Lower leg skin (tissue), 4 donors: ENCODE measurements around the gene RAPGEF1. TPM values are rescaled to one million over a fixed set of nuclear protein-coding genes. Genes with fewer than 3 reads are reported as not detected.
A peak's percentile ranks its signal among the peaks of the same experiment; 100 is the strongest.

Source experiments
- DNase-seq, 2 donors: peaks; one replicate each; pipeline ENCODE4 v3.0.0-alpha.2; 2019; ENCODE audit warnings: low spot score in 2 of 2
- H3K4me3 ChIP-seq: fragments of 200-600 bp; sonication (generic); 2 replicates; pipeline ENCODE4 v1.5.1; 2017; ENCODE audit warnings: mild to moderate bottlenecking, low read depth; ENCODE audit not compliant: poor library complexity, severe bottlenecking
- CTCF ChIP-seq, 3 donors: fragments of 450-650 bp; IDR thresholded peaks; one replicate each; pipeline ENCODE4 v1.5.1; 2016; ENCODE audit warnings: antibody characterized with exemption in 3 of 3, mild to moderate bottlenecking in 3 of 3, moderate library complexity in 2 of 3
- POLR2A ChIP-seq, 2 donors: fragments of 450-650 bp; IDR thresholded peaks; one replicate each; pipeline ENCODE4 v1.6.1; 2016 to 2017; ENCODE audit warnings: antibody characterized with exemption in 2 of 2, mild to moderate bottlenecking in 1 of 2, moderate library complexity in 1 of 2
- WGBS, 2 donors: methylation state at CpG; one replicate each; pipeline ENCODE4 v1.1.5; 2018; 5-methylcytosine and 5-hydroxymethylcytosine counted together
- intact Hi-C: fragments of 100-400 bp; cut with DNase I; formaldehyde crosslinking; loops from one replicate; pipeline ENCODE4 v1.15.0; 2023; ENCODE audit warnings: low total_unique reads
- total RNA-seq, 4 donors: library from RNA; depleted of rRNA; stranded (reverse); fragments of >200 nt; gene quantifications; one replicate each; pipeline ENCODE4 v1.1.0, GENCODE V29; 2016

The RAPGEF1 gene
- total RNA-seq, 4 donors from 2014 or later = 18.0 to 70.8 (median 43.5) TPM

- TF ChIP-seq POLR2A (IDR thresholded peaks at IDR 0.05) = no peak
- no peak for TF ChIP-seq CTCF (IDR thresholded peaks at IDR 0.05)
- intact Hi-C loops = no loop called here
- H3K4me3 ChIP-seq = no peak overlapping the region
- no peak for DNase-seq
- 82 to 85% methylated on average over 14 to 20 of the region's 21 CpGs for WGBS, 2 donors
Observed at GRCh38 chr9:131593936-131594665, 145.8 kb downstream of the RAPGEF1 start.

DNA sequence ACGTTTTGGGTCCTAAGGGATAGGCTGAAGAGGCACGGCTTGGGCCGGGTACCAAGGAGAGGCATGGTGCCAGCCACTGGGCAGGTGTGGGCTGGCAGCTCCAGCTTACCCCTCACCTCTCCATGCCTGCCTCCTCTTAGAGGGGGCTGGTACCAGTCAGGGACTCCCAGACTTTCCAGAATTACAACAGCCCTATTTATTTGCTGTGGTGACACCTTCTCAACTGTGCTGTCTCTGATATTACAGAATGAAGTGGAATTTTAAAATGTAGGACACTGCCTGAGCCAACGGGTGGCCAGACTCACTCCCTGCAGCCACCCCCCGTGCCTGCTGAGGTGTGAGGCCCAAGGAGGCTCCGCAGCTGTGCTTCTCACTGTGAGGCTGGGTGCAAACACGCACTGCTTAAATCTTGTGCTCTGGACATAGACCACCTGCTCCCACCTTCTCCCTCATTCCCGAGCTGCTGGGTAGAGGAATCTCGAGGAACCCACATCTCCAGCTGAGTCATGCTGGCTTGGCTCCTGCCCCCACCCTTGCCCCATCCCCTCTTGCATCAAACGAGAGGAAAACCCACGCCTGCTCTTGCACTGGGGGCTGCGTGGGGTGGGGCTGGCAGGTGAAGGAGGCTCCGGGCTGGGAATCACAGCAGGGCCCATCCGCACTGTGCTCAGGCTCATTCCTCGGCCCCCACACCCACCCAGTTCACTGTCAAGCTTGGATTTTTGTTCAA is 146.6 kb downstream of the RAPGEF1 start:
- intact Hi-C loops = no loop called here
- no peak for DNase-seq
- H3K4me3 ChIP-seq = no peak overlapping the region
- TF ChIP-seq POLR2A (IDR thresholded peaks at IDR 0.05) = no peak
- no peak for TF ChIP-seq CTCF (IDR thresholded peaks at IDR 0.05)
- 68 to 74% methylated on average over 15 of the region's 15 CpGs for WGBS, 2 donors

DNA sequence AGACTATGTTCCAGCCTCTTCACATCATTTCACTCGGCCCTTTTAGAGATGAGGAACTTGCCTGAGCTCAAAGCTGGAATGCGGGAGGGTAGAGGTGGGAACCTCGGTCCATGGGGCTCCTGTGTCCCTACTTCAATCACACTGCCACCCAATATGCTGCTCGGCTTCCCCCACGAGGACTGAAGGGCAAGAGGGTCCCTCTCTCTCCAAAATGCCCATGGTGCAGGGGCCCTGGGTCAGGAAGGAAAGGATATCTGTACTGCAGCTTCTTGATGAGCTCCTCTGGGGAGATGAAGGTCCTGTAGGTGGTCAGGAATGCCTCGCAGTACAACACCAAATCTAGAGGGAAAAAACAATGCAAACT is 148.0 kb downstream of the RAPGEF1 start:
- WGBS, 2 donors = 68 to 73% methylated on average over 6 of the region's 6 CpGs

GRCh38 chr9:131590907-131591844 is 148.7 kb downstream of the RAPGEF1 start:
- TF ChIP-seq POLR2A (IDR thresholded peaks at IDR 0.05) (no peak), CTCF (IDR thresholded peaks at IDR 0.05) (no peak)
- WGBS, 2 donors = 74% methylated on average over 21 of the region's 21 CpGs
- H3K4me3 ChIP-seq = no peak overlapping the region
- intact Hi-C loops = loop anchor here (2.0 kb wide), 1 partner anchor 152 kb away; no protein-coding TSS in a partner anchor
- peak; percentile 63 to 93 for DNase-seq

More for the DNA sequence above, 148.0 kb downstream of the RAPGEF1 start:
- intact Hi-C loops = loop anchor here (2.0 kb wide), 1 partner anchor 151 kb away; no protein-coding TSS in a partner anchor
- no peak overlapping the region for H3K4me3 ChIP-seq
- no peak for DNase-seq
- TF ChIP-seq CTCF (IDR thresholded peaks at IDR 0.05) = no peak
- TF ChIP-seq POLR2A (IDR thresholded peaks at IDR 0.05) = no peak

DNA sequence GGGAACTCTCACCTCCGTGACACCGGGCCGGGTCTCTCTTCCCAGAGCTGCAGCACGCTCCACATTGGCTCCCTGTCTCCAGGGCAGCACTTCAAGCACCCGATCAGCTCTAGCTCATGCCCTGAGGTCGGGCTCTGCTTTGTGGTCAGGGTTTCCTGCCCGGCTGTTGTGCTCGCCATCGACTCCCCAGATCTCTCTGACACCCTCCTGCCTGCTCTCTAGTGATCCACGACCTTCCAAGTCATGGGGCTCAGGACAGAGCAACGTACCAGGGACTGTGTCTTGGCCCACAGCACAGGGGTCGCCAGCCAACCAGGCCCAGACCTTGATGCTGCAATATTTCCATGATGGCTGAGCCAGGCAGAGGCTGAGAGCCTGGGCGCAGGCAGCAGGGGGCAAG is 149.4 kb downstream of the RAPGEF1 start:
- TF ChIP-seq CTCF (IDR thresholded peaks at IDR 0.05) (no peak), POLR2A (IDR thresholded peaks at IDR 0.05) (no peak)
- intact Hi-C loops = loop anchor here (2.0 kb wide), 1 partner anchor 152 kb away; no protein-coding TSS in a partner anchor
- DNase-seq = no peak
- no peak overlapping the region for H3K4me3 ChIP-seq
- 77 to 84% methylated on average over 10 to 13 of the region's 13 CpGs for WGBS, 2 donors
